GM12873 (cell line): ENCODE data around the gene NRXN2.

Experiments
- TF ChIP-seq, protein P1 (sequence below): IDR thresholded peaks from 2 replicates; pipeline ENCODE4 v1.5.1; 2012; ENCODE audit warnings: low read depth, mild to moderate bottlenecking, moderate library complexity, low read length, control low read depth; ENCODE audit not compliant: insufficient read depth; ENCODE audit errors: missing control alignments

The NRXN2 gene

DNA sequence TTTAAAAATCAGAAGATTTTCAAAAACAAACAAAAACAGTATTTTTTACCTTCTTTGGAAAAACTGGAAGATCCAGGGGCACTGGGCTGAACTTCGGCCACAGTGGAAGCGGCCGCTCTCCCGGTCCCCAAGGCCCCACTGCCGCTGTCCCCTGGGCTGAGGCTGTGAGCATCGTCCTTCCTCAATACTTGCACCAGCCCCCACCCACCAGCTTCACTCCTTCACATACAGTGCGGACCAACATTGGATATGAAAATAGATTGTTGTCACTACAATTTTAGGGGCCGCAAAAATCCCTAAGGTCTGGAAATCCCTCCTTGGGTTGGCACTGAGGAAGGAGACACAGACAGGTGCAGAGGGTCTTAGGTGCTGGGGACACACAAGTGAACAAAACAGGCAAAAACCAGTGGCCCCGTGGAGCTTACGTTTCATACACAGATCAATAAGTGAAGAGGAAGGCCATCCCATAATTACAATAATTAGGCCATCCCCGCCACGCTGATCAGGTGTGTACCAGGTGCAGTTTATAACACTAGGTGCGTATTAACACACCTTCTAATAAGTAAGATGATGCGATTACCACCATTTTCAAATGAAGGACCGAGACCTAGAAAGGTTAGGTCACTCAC, 160.2 kb downstream of the NRXN2 start:
- TF ChIP-seq, protein P1, sequence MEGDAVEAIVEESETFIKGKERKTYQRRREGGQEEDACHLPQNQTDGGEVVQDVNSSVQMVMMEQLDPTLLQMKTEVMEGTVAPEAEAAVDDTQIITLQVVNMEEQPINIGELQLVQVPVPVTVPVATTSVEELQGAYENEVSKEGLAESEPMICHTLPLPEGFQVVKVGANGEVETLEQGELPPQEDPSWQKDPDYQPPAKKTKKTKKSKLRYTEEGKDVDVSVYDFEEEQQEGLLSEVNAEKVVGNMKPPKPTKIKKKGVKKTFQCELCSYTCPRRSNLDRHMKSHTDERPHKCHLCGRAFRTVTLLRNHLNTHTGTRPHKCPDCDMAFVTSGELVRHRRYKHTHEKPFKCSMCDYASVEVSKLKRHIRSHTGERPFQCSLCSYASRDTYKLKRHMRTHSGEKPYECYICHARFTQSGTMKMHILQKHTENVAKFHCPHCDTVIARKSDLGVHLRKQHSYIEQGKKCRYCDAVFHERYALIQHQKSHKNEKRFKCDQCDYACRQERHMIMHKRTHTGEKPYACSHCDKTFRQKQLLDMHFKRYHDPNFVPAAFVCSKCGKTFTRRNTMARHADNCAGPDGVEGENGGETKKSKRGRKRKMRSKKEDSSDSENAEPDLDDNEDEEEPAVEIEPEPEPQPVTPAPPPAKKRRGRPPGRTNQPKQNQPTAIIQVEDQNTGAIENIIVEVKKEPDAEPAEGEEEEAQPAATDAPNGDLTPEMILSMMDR, result no peak

DNA sequence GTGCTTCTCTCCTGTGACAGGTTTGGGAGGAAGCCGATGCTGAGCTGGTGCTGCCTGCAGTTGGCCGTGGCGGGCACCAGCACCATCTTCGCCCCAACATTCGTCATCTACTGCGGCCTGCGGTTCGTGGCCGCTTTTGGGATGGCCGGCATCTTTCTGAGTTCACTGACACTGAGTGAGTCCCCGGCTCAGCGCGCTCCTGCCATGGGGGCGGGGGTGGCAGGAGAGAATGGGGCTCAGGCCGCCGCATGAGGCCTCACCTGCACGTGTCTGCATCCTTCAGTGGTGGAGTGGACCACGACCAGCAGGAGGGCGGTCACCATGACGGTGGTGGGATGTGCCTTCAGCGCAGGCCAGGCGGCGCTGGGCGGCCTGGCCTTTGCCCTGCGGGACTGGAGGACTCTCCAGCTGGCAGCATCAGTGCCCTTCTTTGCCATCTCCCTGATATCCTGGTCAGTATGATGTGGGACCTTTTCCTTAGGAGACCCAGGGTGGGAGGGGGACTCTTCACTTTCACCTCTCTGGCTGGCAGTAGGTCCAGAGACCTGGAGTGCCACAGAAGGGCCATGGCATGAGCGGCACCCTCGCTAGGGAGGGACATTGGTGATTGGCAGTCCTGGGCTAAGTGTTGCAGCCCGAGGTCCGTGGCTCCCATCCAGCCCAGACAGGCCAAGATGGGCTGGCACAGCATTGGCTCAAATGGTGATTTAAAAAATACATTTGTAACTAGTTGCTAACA, 160.8 kb downstream of the NRXN2 start:
- TF ChIP-seq, protein P1, result no peak

DNA sequence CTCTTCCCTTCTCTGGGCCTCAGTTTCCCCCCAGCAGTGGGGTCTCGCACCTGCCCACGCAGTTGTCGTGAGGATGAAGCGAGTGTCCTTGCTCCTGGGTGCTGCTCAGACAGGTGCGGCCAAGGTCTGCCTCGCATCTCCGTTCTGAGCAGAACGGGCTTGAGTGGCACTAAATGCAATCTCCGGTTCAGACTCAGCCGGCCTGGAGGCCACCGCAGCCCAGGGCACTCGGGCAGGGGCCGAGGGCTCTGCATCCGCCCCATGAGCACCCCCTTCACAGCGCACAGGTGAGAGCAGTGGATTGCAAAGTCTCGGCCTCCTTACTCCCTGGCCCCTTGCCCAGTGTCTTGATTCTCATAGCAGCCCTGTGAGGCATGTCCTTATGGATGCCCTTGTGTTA, 162.1 kb downstream of the NRXN2 start:
- TF ChIP-seq, protein P1, result no peak

DNA sequence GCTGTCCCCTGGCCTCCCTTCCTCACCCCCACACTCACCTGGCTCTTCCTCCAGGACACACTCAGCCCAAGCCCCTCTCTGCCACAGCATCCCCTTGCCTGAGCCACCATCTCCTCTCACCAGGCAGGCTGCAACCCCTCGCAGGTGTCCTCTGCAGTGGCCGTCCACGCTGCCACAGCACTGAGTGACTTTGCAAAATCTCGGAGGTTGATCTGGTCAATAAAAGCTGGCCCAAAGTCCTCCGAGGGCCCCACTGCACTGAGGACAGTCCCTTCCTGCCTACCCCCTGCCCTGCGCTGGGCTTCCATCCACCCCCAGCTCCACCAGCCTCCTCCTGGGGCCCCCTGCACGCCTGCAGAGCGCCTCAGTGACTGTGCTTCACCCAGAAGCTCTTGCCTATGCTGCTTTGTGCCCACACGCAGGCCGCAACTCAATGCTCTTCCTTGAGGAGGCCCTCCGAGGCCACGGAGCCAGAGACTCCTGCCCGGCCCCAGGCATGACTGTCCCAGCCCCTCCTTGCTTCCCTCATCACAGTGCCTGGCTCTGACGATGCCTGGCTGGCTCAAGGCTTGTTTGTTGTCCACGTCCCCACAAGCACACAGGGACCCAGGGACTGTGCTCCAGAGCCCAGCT, 162.7 kb downstream of the NRXN2 start:
- TF ChIP-seq, protein P1, result no peak

DNA sequence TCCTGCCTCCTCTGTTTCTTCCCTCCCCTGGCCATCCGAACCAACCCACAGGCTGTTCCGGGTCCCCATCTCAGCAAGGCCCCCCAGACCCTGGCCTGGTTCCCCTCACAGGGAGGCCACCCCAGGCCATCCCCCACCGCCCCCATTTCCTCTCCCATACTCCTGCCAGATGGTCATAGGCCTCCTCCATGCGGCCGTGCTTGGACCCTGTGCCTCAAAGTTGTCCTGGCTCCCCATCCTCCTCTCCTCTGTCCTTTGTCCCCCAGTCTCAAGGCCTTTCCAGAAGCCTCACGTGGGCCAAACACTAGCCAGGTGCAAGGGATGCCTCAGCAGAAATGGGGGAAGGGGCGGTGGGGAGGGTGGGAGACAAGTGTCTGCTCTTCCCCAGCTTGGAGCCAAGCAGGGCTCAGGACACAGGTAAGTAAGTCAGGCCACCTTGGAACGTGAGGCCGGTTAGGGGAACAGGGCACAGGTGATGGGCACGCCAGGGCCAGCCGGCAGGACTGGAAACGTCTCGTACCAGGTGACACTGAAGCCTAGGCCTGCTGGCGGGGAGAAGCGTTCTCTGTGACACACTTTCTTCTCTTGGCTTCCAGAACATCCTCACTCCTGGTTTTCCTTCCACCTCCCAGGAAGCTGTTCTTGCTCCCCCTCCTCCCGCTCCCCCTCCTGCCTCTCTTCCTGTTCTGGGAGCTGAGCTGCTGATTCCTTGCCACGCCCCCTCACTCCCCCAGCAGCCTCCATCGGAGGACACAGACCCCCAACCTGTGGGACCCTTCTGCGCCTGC, 163.5 kb downstream of the NRXN2 start:
- TF ChIP-seq, protein P1, result no peak

DNA sequence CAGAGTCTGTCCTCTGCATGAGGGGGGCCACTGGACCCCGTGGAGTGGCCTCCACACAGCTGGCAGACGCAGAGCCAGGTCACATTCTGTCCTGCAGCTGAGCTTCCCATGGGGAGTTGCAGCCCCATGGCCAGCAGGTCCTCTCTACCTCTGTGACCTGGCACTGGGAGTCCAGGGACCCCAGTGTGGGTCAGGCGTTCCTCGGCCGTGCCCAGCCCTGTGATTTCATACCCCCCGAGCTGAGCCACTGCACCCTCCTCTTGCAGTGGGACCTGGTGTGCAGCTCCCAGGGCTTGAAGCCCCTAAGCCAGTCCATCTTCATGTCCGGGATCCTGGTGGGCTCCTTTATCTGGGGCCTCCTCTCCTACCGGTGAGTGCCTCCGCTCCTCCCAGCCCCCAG, 164.1 kb downstream of the NRXN2 start:
- TF ChIP-seq, protein P1, result no peak
